NOMO-1 treated with dmso at 0.1 percent for 144 hours (cell line): ENCODE measurements around the gene SZT2.
"Not testable (repeated sequence)": the region's sequence is repeated elsewhere in the genome, so short reads cannot be mapped to it uniquely, and the experiment has no call there.

Experiments
- DNase-seq: peaks from one replicate; lab custom pipeline; 2025; ENCODE audit not compliant: unreplicated experiment; lab: John Stamatoyannopoulos, UW

SZT2 gene

GRCh38 chr1:43482215-43482614 is 92.5 kb downstream of the SZT2 start:
- DNase-seq: no peak

- no peak for DNase-seq
These were observed 94.7 kb downstream of the SZT2 start for GRCh38 chr1:43484367-43484766.

- no peak for DNase-seq
These were observed 98.5 kb downstream of the SZT2 start for GRCh38 chr1:43488165-43488564.

GRCh38 chr1:43491061-43491460 is 101.4 kb downstream of the SZT2 start:
- no peak for DNase-seq

GRCh38 chr1:43492826-43493225 is 103.1 kb downstream of the SZT2 start:
- DNase-seq: no peak

GRCh38 chr1:43493661-43494450 is 104.2 kb downstream of the SZT2 start:
- DNase-seq: no peak

DNA sequence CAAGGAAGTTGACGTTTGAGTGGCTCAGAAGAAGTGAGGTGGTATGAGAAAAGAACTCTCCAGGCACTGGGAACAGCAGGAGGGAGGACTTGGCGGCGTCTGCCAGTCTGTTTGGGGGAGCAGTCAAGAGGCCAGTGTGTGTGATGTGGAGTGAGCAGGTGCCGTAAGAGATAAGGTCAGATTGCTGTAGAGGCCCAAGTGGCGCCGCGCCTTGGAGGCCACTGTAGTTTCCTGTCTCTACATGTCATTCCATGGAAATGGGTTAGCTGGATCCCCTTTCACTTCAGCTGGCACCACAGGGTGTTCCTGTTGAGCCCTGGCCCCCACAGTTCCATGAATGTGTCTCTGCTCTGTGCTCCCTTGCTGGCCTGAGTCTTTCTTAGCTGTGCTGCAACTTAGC is 105.5 kb downstream of the SZT2 start:
- no peak for DNase-seq

GRCh38 chr1:43499898-43500297 is 110.2 kb downstream of the SZT2 start:
- no peak for DNase-seq

- not testable (repeated sequence) for DNase-seq
These were observed 112.1 kb downstream of the SZT2 start for GRCh38 chr1:43501806-43502205.

- DNase-seq: no peak
These were observed 113.8 kb downstream of the SZT2 start for GRCh38 chr1:43503534-43503933.
